H1 (cell line): Measurements from ENCODE around the gene MKRN2OS. TPM values are rescaled to one million over a fixed set of nuclear protein-coding genes. Genes with fewer than 3 reads are reported as not detected.

Source experiments
- CTCF ChIA-PET: fragments of 300-600 bp; sonication (Branson Sonifier 250); formaldehyde crosslinking; loops from one replicate; lab custom pipeline; 2021; ENCODE audit not compliant: partially characterized antibody; lab: Charles Lee
- POLR2A ChIA-PET: fragments of 300-600 bp; sonication (Branson Sonifier 250); formaldehyde crosslinking; loops from one replicate; lab custom pipeline; 2021; ENCODE audit warnings: inconsistent platforms; ENCODE audit not compliant: partially characterized antibody; lab: Charles Lee
- DNase-seq, 2 experiments: peaks; one replicate each; pipeline versions ENCODE4 v3.0.0 to v3.0.0-alpha.2; 2010 to 2022; ENCODE audit warnings: low spot score in 2 of 2, low read depth in 1 of 2, mixed read lengths in 1 of 2
- FAIRE-seq: peaks from 2 replicates; lab custom pipeline; 2011; peaks lifted over from hg19 to GRCh38; lab: Jason Lieb, UNC
- H2AFZ ChIP-seq: 2 replicates; pipeline ENCODE4 v1.8.1; 2012; ENCODE audit warnings: low read length, inconsistent platforms
- H2AK5ac ChIP-seq: 2 replicates; pipeline ENCODE4 v1.6.1; 2013; ENCODE audit warnings: low read depth, low read length
- H2BK120ac ChIP-seq: replicated peaks from 2 replicates; pipeline ENCODE3; 2013; ENCODE audit warnings: low read depth, low read length, inconsistent platforms
- H2BK12ac ChIP-seq: 2 replicates; pipeline ENCODE4 v1.6.1; 2013; ENCODE audit warnings: low read depth, low read length
- H2BK15ac ChIP-seq: 2 replicates; pipeline ENCODE4 v1.6.1; 2013; ENCODE audit warnings: low read length
- H2BK20ac ChIP-seq: 2 replicates; pipeline ENCODE4 v1.6.1; 2013; ENCODE audit warnings: low read length
- H2BK5ac ChIP-seq: 2 replicates; pipeline ENCODE4 v1.6.1; 2013; ENCODE audit warnings: low read depth, low read length
- H3K14ac ChIP-seq: 2 replicates; pipeline ENCODE4 v1.6.1; 2013; ENCODE audit warnings: inconsistent platforms; ENCODE audit not compliant: insufficient read length
- H3K18ac ChIP-seq: 2 replicates; pipeline ENCODE4 v1.6.1; 2013; ENCODE audit warnings: low read length; ENCODE audit errors: extremely low read depth
- H3K23ac ChIP-seq: 2 replicates; pipeline ENCODE4 v1.6.1; 2013; ENCODE audit warnings: inconsistent platforms; ENCODE audit not compliant: insufficient read length
- H3K23me2 ChIP-seq: 2 replicates; pipeline ENCODE4 v1.6.1; 2013; ENCODE audit warnings: low read depth, low read length
- H3K27ac ChIP-seq: 2 replicates; pipeline ENCODE4 v1.6.1; 2011; ENCODE audit warnings: low read depth, low read length, inconsistent platforms
- H3K27me3 ChIP-seq, 4 experiments: replicated peaks in 1 of 4; 1 replicate in 1 of 4; 2 replicates in 3 of 4; pipeline versions ENCODE4 v1.6.1 to v1.8.1; 2011 to 2013; ENCODE audit warnings: low read length in 3 of 4, mild to moderate bottlenecking in 3 of 4, inconsistent platforms in 2 of 4, mixed read lengths in 2 of 4, moderate library complexity in 1 of 4; ENCODE audit not compliant: control insufficient read depth in 3 of 4, insufficient read depth in 3 of 4; ENCODE audit errors: extremely low read depth in 1 of 4
- H3K36me3 ChIP-seq, 4 experiments: 2 replicates each; pipeline versions ENCODE4 v1.6.1 to v1.8.1; 2011 to 2013; ENCODE audit warnings: mild to moderate bottlenecking in 4 of 4, low read length in 3 of 4, moderate library complexity in 2 of 4, control low read depth in 1 of 4, inconsistent platforms in 1 of 4; ENCODE audit not compliant: insufficient read depth in 4 of 4, control insufficient read depth in 2 of 4
- H3K4ac ChIP-seq: replicated peaks from 2 replicates; pipeline ENCODE3; 2013; ENCODE audit warnings: low read length, low read depth, mixed read lengths, inconsistent platforms; ENCODE audit not compliant: insufficient read length
- H3K4me1 ChIP-seq, 4 experiments: replicated peaks in 1 of 4; 1 replicate in 1 of 4; 2 replicates in 3 of 4; pipeline versions ENCODE4 v1.6.1 to v1.8.1; 2011 to 2013; ENCODE audit warnings: low read length in 3 of 4, inconsistent platforms in 2 of 4, mixed read lengths in 1 of 4; ENCODE audit not compliant: insufficient read depth in 4 of 4, control insufficient read depth in 3 of 4
- H3K4me2 ChIP-seq, 2 experiments: 2 replicates each; pipeline versions ENCODE4 v1.6.1 to v1.8.1; 2011 to 2013; ENCODE audit warnings: low read depth in 2 of 2, low read length in 2 of 2, control low read depth in 1 of 2, inconsistent platforms in 1 of 2, mild to moderate bottlenecking in 1 of 2; ENCODE audit not compliant: insufficient read depth in 1 of 2
- H3K4me3 ChIP-seq, 4 experiments: fragments of 200-600, 300-600 bp in 1 of 4; sonication (generic), shearing (Covaris generic), sonication (Bioruptor Twin) in 1 of 4; 2 replicates each; pipeline versions ENCODE4 v1.5.1 to v1.8.1; 2011 to 2016; ENCODE audit warnings: low read length in 4 of 4, low read depth in 3 of 4, control low read depth in 2 of 4, inconsistent platforms in 2 of 4, mild to moderate bottlenecking in 2 of 4, mixed read lengths in 1 of 4, moderate library complexity in 1 of 4; ENCODE audit not compliant: insufficient read depth in 2 of 4; ENCODE audit errors: extremely low read depth in 1 of 4
- H3K56ac ChIP-seq: replicated peaks from 2 replicates; pipeline ENCODE3; 2013; ENCODE audit warnings: low read depth, mild to moderate bottlenecking, mixed read lengths, low read length, inconsistent platforms; ENCODE audit not compliant: insufficient read length
- H3K79me1 ChIP-seq: 2 replicates; pipeline ENCODE4 v1.6.1; 2013; ENCODE audit warnings: low read depth, low read length, control low read depth
- H3K79me2 ChIP-seq, 2 experiments: 2 replicates each; pipeline versions ENCODE4 v1.6.1 to v1.8.1; 2012 to 2013; ENCODE audit warnings: low read length in 2 of 2, mild to moderate bottlenecking in 2 of 2, inconsistent platforms in 1 of 2; ENCODE audit not compliant: insufficient read depth in 2 of 2, control insufficient read depth in 1 of 2
- H3K9ac ChIP-seq, 4 experiments: replicated peaks in 1 of 4; 1 replicate in 1 of 4; 2 replicates in 3 of 4; pipeline versions ENCODE4 v1.6.1 to v1.8.1; 2011 to 2013; ENCODE audit warnings: low read depth in 3 of 4, low read length in 3 of 4, control low read depth in 2 of 4, mild to moderate bottlenecking in 2 of 4, moderate library complexity in 2 of 4, inconsistent platforms in 1 of 4; ENCODE audit errors: extremely low read depth in 1 of 4
- H3K9me3 ChIP-seq, 2 experiments: 2 replicates each; pipeline versions ENCODE4 v1.6.1 to v1.8.1; 2012 to 2013; ENCODE audit warnings: mild to moderate bottlenecking in 2 of 2, moderate library complexity in 2 of 2, control low read depth in 1 of 2, inconsistent platforms in 1 of 2, low read depth in 1 of 2, low read length in 1 of 2, mixed read lengths in 1 of 2; ENCODE audit not compliant: insufficient read depth in 2 of 2
- H4K20me1 ChIP-seq, 2 experiments: replicated peaks in 1 of 2; 2 replicates each; pipeline versions ENCODE3 to v1.8.1; 2011 to 2013; ENCODE audit warnings: inconsistent platforms in 2 of 2, low read length in 2 of 2, mild to moderate bottlenecking in 1 of 2; ENCODE audit not compliant: insufficient read depth in 2 of 2, control insufficient read depth in 1 of 2
- H4K5ac ChIP-seq: 2 replicates; pipeline ENCODE4 v1.6.1; 2013; ENCODE audit warnings: low read length, low read depth, mixed read lengths, inconsistent platforms; ENCODE audit not compliant: insufficient read length
- H4K8ac ChIP-seq: 2 replicates; pipeline ENCODE4 v1.8.0; 2013; ENCODE audit warnings: mild to moderate bottlenecking, moderate library complexity, low read length, inconsistent platforms; ENCODE audit not compliant: insufficient read depth; ENCODE audit errors: extremely low read depth
- H4K91ac ChIP-seq: replicated peaks from 2 replicates; pipeline ENCODE3; 2013; ENCODE audit warnings: low read length, mixed read lengths, inconsistent platforms; ENCODE audit not compliant: insufficient read length
- WGBS, 2 experiments: shearing (Covaris generic) in 1 of 2; methylation state at CpG; one replicate each; pipeline versions ENCODE4 v1.1.6 to v1.1.7; 2013 to 2015; ENCODE audit warnings: low lambda C conversion rate in 2 of 2, mixed read lengths in 2 of 2, inconsistent platforms in 1 of 2, low coverage in 1 of 2, missing lambda C conversion rate in 1 of 2; ENCODE audit not compliant: insufficient replicate concordance in 2 of 2, insufficient coverage in 1 of 2, insufficient read length in 1 of 2; ENCODE audit errors: extremely low coverage in 1 of 2, missing lambda C conversion rate in 1 of 2; 5-methylcytosine and 5-hydroxymethylcytosine counted together
- polyA plus RNA-seq, 7 experiments: library from polyadenylated mRNA; depleted of rRNA in 3 of 7; stranded (reverse) in 5 of 7; unstranded in 2 of 7; fragments of >200 nt in 5 of 7; fragments of 200-250 nt in 2 of 7; gene quantifications; 1 replicate in 5 of 7; 2 replicates in 1 of 7; 4 replicates in 1 of 7; pipeline versions ENCODE4 v1.2.1 to v1.2.3, GENCODE V29; 2011 to 2013; ENCODE audit warnings: missing spikeins in 2 of 7, mixed read lengths in 2 of 7
- total RNA-seq: library from RNA; stranded (reverse); fragmentation: NEBNext Ultra II Directional; extraction: Animal tissue kit (Norgen Biotek cat#: 25700); gene quantifications from 2 replicates; pipeline ENCODE4 v1.2.1, GENCODE V29; 2021
- TF ChIP-seq, protein P1 (sequence below), 3 experiments: IDR thresholded peaks; 1 replicate in 2 of 3; 2 replicates in 1 of 3; pipeline versions ENCODE4 v1.5.1 to v1.6.1; 2011; ENCODE audit warnings: low read length in 3 of 3, mild to moderate bottlenecking in 3 of 3, inconsistent platforms in 2 of 3, low read depth in 1 of 3, moderate library complexity in 1 of 3; ENCODE audit not compliant: insufficient read depth in 1 of 3; ENCODE audit errors: control extremely low read depth in 1 of 3
- TF ChIP-seq, protein P2 (sequence below): IDR thresholded peaks from 2 replicates; pipeline ENCODE4 v1.6.1; 2012; ENCODE audit warnings: inconsistent platforms

MKRN2OS gene
- total and polyA plus RNA-seq, 2 of the 8 experiments (the other 6 are each of a cell fraction or from before 2014, with no cell fraction given): 0.15 to 0.41 TPM

DNA sequence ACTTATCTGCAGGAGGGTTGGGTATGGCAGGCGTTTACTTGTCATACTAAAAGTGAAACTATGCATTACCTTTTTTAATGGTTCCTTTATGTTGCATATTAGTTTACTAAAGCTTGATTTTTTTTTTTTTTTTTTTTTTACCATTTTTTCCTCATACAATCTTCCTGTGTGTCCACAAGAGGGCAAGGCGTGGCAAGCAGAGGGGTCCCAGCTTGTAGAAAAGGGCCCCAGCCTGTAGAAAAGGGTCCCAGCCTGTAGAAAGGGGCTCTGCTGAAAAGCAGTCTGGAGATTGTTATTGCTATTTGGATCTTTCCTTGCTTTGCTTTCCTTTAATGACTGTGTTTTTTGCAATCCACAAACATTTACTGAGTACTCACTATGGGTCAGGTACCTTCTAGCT lies 33.4 kb upstream of the MKRN2OS start:
- 94% methylated on average over 2 of the region's 2 CpGs; no CpG with 5 or more reads in 1 of the 2 experiments for WGBS, 2 experiments
- Histone ChIP-seq H3K23ac (no peak overlapping the region), H3K36me3 (peaks cover 18 to 77% (median 35%) of the 10 kb centered on the region in 4 experiments), H3K27me3 (no peaks in the 10 kb centered on the region), H3K9ac (no peak overlapping the region), H3K18ac (no peak overlapping the region), H2BK5ac (no peak overlapping the region), H4K20me1 (peaks cover 4% of the 10 kb centered on the region in 2 experiments), H2BK120ac (no peak overlapping the region), H3K56ac (no peak overlapping the region), H3K4me2 (no peak overlapping the region), H3K79me2 (no peaks in the 10 kb centered on the region), H2AFZ (no peak overlapping the region), H2BK20ac (no peak overlapping the region), H3K79me1 (no peaks in the 10 kb centered on the region), H2BK15ac (no peak overlapping the region), H3K27ac (no peak overlapping the region), H4K8ac (no peak overlapping the region), H4K91ac (no peak overlapping the region), H4K5ac (no peak overlapping the region), H3K4ac (no peak overlapping the region), H3K4me3 (no peak overlapping the region), H3K14ac (no peak overlapping the region), H2AK5ac (no peak overlapping the region), H3K9me3 (no peaks in the 10 kb centered on the region), H3K23me2 (no peaks in the 10 kb centered on the region; the same call in 1 of the 2 replicates), H3K4me1 (no peaks in the 10 kb centered on the region), H2BK12ac (no peak overlapping the region)
- FAIRE-seq (no peak), DNase-seq (no peak)
- POLR2A ChIA-PET: interaction anchor here (0.7 to 1.0 kb wide), 2 partner anchors 15 to 19 kb away, joined by 3 read pairs; no protein-coding TSS in a partner anchor
- CTCF ChIA-PET: interaction anchor here (0.8 to 1.7 kb wide), 16 partner anchors 8 to 1134 kb away, joined by 3 to 10 read pairs (median 4); partner anchors contain the start of gene TMEM40
- TF ChIP-seq, protein P1, sequence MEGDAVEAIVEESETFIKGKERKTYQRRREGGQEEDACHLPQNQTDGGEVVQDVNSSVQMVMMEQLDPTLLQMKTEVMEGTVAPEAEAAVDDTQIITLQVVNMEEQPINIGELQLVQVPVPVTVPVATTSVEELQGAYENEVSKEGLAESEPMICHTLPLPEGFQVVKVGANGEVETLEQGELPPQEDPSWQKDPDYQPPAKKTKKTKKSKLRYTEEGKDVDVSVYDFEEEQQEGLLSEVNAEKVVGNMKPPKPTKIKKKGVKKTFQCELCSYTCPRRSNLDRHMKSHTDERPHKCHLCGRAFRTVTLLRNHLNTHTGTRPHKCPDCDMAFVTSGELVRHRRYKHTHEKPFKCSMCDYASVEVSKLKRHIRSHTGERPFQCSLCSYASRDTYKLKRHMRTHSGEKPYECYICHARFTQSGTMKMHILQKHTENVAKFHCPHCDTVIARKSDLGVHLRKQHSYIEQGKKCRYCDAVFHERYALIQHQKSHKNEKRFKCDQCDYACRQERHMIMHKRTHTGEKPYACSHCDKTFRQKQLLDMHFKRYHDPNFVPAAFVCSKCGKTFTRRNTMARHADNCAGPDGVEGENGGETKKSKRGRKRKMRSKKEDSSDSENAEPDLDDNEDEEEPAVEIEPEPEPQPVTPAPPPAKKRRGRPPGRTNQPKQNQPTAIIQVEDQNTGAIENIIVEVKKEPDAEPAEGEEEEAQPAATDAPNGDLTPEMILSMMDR (IDR thresholded peaks at IDR 0.05; ENCODE audit: control extremely low read depth in 1 of 3, insufficient read depth in 1 of 3, low read depth in 1 of 3, low read length in 3 of 3): 0 out of 4 replicates have a peak, but pooled peaks of 1 of the 3 experiments have one; percentile 7
- TF ChIP-seq, protein P2, sequence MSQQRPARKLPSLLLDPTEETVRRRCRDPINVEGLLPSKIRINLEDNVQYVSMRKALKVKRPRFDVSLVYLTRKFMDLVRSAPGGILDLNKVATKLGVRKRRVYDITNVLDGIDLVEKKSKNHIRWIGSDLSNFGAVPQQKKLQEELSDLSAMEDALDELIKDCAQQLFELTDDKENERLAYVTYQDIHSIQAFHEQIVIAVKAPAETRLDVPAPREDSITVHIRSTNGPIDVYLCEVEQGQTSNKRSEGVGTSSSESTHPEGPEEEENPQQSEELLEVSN: no peak
